Stimulated activated CD4-positive, alpha-beta T cell treated with anti-CD3 and anti-CD28 coated beads, Interleukin-1b, Interleukin-23, amount 100 ng/mL, for 48 hours (primary cell): Measurements from ENCODE around the gene VGLL4.
A peak's percentile ranks its signal among the peaks of the same experiment; 100 is the strongest.
"Not testable (repeated sequence)": the region's sequence is repeated elsewhere in the genome, so short reads cannot be mapped to it uniquely, and the experiment has no call there.

ENCODE experiments used
- DNase-seq: peaks from one replicate; pipeline ENCODE4 v3.0.0-alpha.2; 2020

Gene VGLL4

DNA sequence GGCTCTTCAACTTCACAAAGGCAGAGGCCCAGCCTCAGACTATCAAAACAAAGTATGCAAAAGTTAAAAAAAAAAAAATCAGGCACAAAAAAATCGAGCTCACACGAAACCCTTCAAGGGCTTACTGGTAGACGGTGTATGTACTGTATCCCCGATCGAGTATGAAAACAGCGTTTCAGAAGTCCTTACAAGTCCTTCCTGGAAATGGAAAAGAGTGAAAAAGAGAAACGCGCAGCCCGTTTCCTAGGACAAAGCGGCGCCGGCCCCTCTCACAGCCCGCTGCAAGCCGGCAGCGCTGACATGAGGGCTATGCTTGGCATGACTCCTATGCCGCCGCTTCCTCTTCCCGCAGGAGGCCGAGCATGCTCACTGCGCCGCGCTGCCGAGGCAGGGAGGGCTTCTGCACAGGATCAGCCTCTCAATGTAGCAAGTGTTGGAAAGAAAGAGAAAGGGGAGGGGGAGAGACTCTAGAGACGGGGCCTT lies at the start of gene VGLL4:
VGLL4 (minus strand) TSS at position 311 of the 483 bp plus-strand sequence. CDS start 397 bp downstream, outside the sequence.
- DNase-seq = peak; percentile 78

DNA sequence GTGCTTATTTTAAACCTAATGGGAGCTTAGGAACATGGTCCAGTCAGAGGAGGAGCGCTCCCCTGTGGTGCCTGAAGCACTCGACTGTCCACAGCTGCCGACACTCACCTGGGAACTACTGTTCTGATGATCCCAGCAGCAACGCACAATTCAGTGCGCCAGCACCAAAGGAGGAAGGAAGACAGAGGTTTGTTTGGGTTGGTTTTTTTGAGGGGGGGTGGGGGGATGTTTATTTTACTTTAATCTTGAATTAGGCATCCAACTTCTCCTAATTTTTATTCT lies 48.8 kb upstream of the VGLL4 start:
- DNase-seq = no peak

- DNase-seq = no peak
Observed at GRCh38 chr3:11691767-11692531, 48.2 kb upstream of the VGLL4 start.

- no peak for DNase-seq
Observed at GRCh38 chr3:11690863-11691766, 47.4 kb upstream of the VGLL4 start.

GRCh38 chr3:11689749-11690148 lies 46.0 kb upstream of the VGLL4 start:
- no peak for DNase-seq

GRCh38 chr3:11684980-11685379 lies 41.3 kb upstream of the VGLL4 start:
- DNase-seq = not testable (repeated sequence)

- DNase-seq = no peak
Observed at GRCh38 chr3:11680509-11680908, 36.8 kb upstream of the VGLL4 start.

- no peak for DNase-seq
Observed at GRCh38 chr3:11679964-11680363, 36.2 kb upstream of the VGLL4 start.

GRCh38 chr3:11672363-11672762 lies 28.6 kb upstream of the VGLL4 start:
- no peak for DNase-seq

- DNase-seq = no peak
Observed at GRCh38 chr3:11671648-11672100, 28.0 kb upstream of the VGLL4 start.

DNA sequence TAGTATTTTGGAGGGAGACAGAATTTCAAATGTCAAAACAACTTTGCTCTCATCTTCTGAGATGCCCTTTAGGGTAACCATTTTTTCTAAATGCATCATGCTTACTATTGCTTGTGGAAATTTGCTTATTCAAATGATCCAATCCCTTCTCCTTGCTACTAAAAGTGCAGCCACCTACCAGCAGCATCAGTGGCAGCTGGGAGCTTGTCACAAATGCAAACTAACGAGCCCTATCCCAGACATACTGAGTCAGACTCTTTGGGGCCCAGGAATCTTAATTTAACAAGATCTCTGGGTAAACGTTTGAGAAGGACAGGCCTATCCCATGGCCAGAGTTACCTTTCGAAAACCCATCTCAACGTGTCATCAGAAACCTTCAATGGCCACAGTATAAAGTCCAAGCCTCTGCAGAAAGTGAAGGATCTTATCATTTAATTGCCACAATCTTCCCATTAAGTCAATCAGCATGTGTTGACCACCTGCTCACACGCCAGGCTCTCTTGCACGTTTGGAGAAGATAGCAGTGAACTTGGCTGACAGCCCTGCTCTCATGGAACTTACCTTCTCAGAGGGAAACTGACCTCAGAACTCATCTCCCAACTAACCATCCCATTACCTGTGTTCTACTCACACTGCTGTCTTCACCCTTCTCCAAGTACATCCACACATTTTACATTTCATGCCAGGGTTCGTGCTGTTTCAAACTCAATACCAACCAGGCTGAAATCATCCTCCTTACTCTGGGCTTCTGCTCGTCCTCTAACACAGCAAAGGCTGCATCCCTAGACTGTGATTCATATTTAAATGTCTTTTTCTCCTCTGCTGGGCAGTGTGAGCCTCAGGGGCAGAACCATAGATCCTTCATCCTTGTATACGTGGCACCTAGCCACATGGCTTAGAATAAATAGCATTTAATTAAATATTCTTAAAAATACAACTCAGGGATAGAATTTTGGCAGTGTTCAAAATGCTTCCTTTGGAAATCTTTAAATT lies 24.8 kb upstream of the VGLL4 start:
- no peak for DNase-seq

DNA sequence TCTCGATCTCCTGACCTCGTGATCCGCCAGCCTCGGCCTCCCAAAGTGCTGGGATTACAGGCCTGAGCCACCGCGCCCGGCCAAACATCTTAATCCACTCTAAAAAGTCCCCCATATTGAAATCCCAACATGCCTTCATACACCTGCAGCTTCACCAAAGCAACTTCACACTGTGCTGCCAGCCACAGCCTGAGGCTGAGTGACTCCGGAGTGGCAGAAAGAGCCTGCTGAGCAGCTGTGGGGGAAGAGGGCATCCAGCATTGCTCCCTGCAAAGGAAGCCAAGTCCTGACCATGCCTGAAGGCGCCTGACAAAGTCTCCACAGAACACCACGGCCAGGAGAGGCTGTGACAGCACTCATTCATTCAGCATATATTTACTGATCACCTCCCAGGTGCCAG lies 21.6 kb upstream of the VGLL4 start:
- DNase-seq = no peak

- DNase-seq = no peak
Observed at GRCh38 chr3:11662392-11662990, 18.8 kb upstream of the VGLL4 start.

DNA sequence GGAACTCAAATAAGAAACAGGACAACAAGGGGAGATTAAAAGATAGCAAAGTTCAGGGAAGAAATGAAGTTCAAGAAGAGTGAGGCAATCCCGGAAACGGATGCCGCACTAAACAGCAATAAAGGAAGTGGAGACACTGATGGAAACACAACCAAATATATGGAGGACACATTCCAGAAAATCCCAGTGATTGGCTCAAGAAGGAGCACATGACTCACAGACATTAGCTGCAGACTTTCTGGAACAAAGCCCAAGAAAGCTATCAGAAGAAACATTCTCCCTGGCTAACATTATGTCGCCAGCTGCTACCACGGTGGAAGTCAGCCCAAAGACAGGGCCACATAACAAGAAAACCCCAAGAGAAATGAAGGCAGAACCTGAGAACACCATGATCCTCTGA lies 18.1 kb upstream of the VGLL4 start:
- no peak for DNase-seq

DNA sequence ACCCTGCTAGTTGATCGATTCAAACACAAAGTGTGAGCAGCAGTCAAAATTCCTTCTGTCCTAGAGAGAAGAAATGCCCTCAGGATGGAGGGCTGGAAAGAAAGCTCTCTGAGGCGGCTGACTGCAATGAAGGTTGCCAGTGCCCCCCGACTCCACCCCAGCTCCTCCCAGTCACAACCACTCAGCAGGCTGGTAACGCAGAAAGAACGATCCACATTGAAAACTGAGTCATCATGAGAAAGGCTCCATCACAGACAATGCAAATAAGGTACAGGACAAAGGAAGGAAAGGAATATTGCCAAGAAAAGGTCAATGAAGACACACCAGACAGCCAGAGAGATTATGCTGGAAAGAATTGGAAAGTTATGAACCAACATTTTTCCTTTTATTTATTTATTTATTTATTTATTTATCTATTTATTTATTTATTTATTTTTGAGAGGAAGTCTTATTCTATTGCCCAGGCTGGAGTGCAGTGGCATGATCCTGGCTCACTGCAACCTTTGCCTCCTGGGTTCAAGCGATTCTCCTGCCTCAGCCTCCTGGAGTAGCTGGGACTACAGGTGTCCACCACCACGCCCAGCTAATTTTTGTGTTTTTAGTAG lies 17.4 kb upstream of the VGLL4 start:
- no peak for DNase-seq

GRCh38 chr3:11660242-11660641 lies 16.5 kb upstream of the VGLL4 start:
- no peak for DNase-seq

DNA sequence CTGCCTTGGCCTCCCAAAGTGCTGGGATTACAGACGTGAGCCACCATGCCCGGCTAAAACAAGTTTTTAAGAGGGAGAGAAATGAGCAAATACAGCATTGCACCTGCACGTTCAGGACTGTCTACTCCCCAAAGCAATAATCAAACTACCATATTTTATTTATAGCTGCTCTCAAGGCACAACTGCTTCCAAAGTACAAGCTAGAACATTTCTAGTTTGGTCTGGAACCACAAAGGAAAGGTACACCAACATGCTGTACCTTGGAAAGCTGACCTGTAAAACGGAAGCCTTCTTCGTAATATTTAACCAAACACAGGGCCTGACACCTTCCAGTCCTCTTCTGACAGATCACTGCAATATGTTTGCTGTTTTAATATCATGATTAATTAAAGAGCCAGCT lies 14.5 kb upstream of the VGLL4 start:
- DNase-seq = no peak

DNA sequence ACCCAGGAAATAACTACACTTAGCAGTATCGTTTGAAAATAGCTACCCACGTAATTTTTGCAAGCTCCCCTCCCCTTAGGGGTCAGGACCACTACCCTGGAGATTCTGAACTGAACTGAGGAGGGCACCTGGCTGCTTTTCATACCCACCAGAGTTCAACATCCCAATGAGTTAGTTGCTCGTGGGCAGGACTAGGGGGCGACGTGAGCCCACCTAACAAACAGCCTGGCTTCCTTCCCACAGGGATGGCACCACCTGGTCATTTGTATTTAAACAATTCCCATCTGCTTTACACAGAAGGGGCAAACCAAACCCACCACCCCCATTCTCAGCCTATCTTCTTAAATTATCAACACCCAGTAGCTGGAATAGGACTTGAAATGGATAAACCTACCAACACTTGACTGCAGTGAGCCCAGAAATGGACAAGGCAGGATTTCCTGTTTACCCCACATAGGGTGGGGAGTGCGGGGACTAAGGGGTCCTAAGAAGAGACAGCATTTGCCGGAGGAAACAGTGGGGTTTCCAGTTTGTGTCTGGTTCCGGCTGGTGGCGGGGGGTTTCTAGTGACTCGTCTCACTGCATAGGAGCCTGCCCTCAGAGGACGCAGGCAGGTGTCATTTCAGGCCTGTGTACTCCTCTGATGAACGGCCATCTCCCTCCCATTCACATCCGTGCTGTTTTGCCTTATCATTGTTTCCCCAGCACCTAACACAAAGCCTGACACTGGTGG lies 11.6 kb upstream of the VGLL4 start:
- no peak for DNase-seq

DNA sequence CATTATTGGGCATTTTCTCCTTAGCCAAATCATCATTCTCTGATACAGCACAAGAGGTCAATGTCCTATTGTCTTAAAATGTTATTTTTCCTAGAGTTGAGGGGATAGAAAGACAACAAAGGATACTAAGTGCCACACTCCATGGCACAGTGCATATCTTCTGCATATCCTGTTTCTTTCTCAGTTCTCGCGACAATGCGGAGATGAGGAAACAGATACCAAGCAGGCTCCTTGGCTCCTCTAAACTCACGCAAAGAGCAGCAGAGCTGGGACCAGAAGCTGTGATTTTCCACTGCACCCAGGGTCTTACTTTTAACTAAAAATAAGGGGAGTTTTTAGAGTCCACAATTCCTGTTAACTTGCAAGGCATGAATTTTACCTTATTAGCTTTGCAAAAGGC lies 10.5 kb upstream of the VGLL4 start:
- no peak for DNase-seq

DNA sequence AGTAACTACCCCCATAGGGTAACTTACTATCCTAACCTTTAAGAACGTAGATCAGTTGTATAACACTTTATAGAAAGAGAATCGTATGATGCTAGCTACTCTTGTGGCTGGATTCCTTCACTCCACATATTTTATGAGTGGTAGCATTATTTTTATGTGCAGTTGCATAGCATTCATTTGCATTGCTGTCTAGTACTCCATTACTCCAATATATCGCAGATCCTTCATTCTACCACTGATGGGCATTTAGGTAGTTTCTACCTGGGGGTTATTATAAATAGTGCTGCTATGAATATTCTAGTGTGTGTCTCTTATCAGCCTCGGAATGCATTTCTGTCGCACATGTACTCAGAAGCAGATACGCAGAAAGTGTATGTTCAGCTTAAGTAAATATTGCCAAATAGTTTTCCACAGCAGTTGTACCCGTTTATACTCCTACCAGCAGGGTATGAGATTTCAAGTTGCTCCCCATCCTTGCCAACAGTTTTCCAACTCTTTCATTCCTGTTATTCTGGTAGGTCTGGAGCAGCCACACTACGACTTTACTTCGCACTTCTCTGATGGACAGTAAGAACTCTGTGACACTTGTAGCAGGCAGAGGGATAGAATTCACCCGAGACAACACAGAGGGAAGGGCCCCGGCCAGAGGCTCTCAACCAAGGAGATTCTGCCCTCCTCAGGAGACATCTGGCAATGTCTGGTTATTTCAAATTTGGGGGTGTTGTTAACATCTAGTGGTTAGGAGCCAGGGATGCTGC lies 9.8 kb upstream of the VGLL4 start:
- DNase-seq = no peak
